CD4-positive, alpha-beta T cell treated with Interleukin-6 for 4 hours (primary cell): ENCODE results near the gene CREBBP.

ENCODE experiments used
- DNase-seq: peaks from one replicate; pipeline ENCODE4 v3.0.0-alpha.2; 2020; ENCODE audit warnings: mixed read lengths

The CREBBP gene

GRCh38 chr16:3854750-3855541 lies 25.6 kb downstream of the CREBBP start:
- DNase-seq, result no peak

GRCh38 chr16:3850544-3850899 lies 30.0 kb downstream of the CREBBP start:
- DNase-seq, result no peak

- DNase-seq, result no peak
Observed at GRCh38 chr16:3849751-3850543, 30.6 kb downstream of the CREBBP start.

- DNase-seq, result no peak
Observed at GRCh38 chr16:3846595-3847091, 33.9 kb downstream of the CREBBP start.

DNA sequence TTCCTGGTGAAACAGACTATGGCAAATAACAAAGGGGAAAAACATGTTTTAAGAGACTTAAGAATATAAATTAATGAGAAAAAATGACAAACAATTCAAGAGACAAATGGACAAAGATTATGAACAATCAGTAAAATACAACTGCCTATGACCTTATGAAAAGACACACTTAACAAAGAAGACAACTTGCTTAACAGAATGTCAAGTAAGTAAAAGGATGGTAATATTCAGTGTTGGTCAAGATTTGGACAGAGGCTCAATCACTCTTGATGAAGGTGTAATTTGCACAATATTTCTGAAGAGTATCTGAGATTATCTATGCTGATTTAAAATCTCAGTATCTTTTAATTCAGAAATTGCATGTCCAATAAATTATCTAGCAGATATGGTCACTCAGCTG lies 34.4 kb downstream of the CREBBP start:
- no peak for DNase-seq

DNA sequence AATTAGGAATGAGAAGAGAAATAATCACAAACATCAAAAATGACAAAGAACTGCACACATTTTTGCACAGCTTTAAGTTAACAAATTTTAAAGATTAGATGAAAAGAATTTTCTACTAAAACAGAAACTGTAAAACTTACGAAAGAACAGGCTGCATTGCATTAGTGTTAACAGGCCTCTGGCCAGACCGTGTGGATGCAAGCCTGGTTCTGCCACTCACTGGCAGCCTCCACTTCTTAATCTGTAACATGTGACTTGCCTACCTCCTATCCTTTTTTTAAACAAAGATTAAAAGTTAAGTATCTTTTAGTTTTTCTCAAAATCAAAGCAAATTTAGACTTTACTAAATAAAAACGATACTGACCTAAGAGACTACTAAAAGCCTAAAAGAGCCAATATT lies 37.5 kb downstream of the CREBBP start:
- DNase-seq, result no peak

DNA sequence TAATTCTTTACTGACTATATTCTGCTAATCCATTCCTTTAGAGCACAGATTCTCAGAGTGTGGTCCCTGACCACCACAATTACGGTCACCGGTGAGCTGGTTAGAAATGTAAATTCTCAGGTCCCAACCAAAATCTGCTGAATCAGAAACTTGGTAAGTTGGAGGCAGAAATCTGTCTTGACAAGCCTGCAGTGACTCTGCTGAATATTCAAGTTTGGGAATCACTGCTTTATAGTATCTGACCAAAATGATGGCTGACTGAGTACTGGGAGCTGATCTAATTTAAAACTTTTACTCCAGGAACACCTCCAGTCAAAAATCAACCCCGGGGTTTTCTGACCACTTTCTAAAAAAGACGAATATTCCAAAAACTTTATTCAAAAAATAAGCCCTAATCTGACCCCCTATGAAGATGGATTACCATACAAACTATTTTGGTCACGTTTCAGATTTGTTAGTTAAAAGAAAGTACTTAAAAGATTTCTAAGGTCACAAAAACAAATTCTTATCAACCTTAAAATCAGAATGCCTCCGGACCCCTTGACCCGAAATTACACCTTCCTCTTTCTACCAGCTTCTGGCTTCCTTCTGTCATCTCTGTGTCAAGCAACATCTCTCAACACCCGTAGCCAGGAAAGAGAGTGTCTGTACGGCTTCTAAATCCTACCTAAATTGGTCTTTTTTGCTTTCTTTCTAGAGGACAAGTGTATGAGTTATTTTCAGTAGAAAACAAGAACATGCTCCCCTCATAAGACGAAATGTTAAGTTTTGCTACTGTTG lies 38.6 kb downstream of the CREBBP start:
- DNase-seq, result no peak

DNA sequence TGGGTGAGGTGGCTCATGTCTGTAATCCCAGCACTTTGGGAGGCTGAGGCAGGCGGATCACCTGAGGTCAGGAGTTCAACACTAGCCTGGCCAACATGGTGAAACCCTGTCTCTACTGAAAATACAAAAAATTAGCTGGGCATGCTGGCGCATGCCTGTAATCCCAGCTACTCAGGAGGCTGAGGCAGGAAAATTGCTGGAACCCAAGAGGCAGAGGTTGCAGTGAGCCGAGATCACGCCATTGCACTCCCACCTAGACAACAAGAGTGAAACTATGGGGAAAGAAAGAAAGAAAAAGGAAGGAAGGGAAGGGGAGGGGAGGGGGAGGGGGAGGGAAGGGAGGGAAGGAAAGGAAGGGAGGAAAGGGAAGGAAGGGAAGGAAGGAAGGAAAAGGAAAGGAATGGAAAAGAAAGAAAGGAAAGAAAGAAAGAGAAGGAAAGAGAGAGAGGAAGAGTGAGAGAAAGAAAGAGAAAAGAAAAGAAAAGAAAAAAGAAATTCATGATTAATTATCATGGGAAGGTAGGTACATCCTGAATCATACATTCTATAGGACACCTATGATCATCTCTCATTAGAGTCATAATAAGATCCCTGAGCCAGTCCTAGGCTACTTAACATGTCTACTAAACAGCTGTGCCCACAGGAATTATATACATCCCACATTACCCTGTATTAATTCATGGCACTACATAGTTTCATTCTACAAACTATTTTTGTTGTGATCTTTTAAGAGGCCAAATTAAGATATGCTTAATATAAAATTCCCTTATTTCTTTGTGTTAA lies 40.9 kb downstream of the CREBBP start:
- no peak for DNase-seq

DNA sequence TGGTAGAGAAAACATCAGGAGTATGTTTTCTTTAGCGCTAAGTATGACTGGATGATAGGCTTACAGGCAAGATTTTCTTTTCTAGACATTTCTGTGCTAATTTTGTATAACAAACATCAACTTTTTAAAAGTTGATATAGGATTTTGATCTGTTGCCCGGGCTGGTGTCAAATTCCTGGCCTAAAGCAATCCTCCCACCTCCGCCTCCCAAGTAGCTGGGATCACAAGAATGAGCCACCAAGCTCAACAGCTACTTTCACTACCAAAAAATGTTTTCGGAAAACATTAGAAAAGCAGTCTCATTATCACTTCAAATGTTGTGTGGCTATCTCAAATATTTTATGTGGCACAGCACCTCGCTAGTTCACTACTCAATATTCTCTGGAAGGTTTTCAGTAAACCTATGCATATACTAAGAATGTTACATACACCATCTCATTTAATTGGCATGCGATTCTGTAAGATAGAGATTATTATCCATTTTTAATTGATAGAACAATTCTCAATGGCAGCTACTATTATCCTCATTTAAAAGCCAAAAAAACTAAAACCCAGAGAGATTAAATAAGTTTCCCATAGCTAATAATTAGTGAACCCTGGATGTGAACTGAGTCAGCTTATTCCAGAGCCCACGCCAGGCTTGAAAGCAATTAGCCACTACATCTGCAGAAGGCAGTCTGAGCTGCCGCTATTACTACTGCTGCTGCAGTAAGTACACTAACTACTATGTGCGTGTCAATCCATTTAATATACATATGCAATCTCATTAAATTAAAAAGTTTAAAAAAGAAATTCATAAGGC lies 41.7 kb downstream of the CREBBP start:
- no peak for DNase-seq

- no peak for DNase-seq
Observed at GRCh38 chr16:3837851-3838586, 42.5 kb downstream of the CREBBP start.

DNA sequence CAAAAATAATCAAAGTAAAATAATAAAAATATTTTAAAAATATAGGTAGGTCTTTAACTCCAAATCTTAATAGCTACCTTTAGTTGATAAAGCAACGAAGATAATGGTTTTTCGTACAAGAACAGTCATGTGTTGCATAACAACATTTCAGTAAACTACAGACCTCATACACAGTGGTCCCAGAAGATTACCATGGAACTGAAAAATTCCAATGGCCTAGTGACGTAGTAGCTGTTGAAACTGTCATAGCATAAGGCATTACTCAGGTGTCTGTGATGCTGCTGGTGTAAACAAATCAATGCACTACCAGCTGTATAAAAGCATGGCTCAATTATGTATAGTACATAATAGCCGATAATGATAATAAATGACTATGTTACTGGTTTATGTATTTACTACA lies 43.9 kb downstream of the CREBBP start:
- DNase-seq, result no peak

GRCh38 chr16:3835089-3835602 lies 45.4 kb downstream of the CREBBP start:
- no peak for DNase-seq

DNA sequence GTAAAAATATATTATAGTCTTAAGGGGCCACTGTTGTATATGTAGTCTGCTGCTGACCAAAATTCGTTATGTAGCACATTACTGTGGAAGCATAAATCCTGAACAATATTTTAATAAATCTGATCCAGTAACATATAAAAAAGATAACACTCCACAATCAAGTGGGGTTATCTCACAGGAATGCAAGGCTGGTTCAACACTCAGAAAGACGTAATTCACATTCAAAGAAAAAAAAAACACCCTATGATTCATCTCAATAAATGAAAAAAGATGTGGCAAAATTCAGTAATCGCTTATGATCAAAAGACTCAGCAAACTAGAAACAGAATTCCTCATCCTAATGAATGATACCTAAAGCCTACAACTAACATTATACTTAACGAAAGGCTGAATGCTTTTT lies 47.8 kb downstream of the CREBBP start:
- DNase-seq, result no peak

DNA sequence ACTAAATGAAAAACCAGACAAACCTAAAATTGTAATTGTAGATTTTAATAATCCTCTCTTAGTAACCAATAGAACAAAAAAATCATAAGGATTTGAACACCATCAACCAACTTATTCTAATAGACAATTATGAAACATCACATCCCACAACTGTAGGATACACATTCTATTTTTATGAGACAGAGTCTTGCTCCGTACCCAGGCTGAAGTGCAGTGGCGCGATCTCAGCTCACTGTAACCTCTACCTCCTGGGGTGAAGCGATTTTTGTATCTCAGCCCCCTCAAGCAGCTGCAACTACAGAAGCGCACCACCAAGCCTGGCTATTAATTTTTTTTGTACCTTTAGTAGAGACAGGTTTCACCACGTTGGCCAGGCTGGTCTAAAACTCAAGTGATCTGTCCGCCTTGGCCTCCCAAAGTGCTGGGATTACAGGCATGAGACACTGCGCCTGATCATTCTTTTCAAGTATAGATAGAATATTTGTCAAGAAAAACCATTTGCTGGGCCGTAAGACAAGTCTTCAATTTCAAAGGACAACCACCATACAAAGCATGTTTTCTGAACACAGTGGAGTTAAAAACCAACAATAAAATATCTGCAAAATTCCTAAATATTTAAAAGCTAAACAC lies 49.8 kb downstream of the CREBBP start:
- DNase-seq, result no peak

- DNase-seq, result no peak
Observed at GRCh38 chr16:3829631-3830536, 50.6 kb downstream of the CREBBP start.

GRCh38 chr16:3825940-3826339 lies 54.6 kb downstream of the CREBBP start:
- no peak for DNase-seq

DNA sequence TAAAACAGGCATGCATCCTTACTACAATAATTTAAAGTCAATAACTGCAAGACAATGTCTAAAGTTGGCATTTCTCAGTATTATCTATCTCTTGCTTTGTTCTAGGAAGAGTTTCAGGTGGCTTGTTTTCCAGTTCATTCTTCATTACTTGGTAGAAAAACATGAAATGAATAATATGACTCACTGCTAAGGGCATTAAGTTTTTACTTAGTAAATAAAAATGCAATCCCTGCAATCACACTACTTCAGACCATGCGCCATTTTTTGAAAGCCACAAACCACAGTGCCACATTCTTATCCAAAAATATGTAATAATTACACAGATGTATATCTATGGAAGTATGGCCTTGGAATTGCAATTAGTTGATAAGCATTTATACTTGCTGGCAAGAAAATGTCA lies 55.4 kb downstream of the CREBBP start:
- no peak for DNase-seq

DNA sequence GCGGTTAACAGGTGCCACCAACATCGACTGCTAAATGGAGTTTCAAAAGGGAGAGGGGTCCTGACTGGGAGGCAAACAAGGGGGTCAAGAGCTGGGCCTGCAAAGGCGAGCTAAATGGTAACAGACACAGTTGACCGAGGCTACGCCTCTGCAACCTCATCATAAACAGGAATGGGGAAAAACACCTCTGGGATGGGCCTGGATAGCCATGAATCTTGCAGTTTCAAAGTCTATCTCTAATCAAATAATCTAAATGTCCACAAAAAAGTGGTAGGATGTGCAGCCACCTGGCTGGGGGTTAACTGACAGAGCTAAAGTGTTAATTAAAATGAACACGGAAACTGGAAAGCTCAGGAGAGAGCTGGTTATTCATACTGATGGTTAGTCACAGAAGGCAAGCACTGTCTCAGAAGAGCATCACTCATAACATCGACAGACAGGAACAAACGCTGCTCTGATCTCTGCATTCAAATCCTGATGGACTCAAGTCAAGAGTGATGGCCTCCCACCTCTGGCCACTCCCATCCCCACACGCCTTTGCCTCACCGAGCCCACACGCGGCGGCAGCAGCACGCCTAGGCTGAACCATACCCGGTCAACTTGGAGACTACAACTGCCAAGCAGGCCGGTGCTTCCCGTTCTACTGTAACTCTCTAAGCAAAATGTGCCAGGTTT lies 56.3 kb downstream of the CREBBP start:
- no peak for DNase-seq

DNA sequence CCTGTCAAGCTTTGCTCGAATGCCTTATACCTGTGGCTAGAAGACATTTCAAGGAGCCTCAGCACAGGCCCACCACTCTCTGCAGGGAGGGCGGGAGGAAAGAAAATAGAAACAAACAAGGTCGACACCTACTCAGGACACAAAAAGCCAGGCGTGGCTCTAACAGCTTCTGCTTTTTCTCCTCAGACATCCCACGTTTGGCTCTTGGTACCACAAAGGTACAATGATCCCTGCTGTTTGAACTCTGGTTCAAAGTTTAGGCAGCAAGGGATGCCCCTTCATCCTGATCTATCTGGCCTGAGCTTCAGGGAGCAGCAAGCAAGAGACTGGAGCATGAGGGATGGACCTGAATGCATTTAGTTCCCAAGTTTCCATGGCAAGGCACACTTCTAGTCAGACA lies 57.1 kb downstream of the CREBBP start:
- DNase-seq, result no peak
